ENCODE results near the gene PPP2R5C.

PPP2R5C gene

GRCh38 chr14:101877766-101878165 is 116.3 kb downstream of the PPP2R5C start:
- Histone ChIP-seq H3K27ac (no peak overlapping the region), H3K9me3 (ENCODE audit: severe bottlenecking) (no peaks in the 10 kb centered on the region), H3K36me3 (peaks cover 18% of the 10 kb centered on the region), H3K4me3 (ENCODE audit: low read depth, low read length) (no peak overlapping the region), H3K27me3 (ENCODE audit: insufficient read depth, low read depth, severe bottlenecking) (no peaks in the 10 kb centered on the region)
- TF ChIP-seq, protein P1, sequence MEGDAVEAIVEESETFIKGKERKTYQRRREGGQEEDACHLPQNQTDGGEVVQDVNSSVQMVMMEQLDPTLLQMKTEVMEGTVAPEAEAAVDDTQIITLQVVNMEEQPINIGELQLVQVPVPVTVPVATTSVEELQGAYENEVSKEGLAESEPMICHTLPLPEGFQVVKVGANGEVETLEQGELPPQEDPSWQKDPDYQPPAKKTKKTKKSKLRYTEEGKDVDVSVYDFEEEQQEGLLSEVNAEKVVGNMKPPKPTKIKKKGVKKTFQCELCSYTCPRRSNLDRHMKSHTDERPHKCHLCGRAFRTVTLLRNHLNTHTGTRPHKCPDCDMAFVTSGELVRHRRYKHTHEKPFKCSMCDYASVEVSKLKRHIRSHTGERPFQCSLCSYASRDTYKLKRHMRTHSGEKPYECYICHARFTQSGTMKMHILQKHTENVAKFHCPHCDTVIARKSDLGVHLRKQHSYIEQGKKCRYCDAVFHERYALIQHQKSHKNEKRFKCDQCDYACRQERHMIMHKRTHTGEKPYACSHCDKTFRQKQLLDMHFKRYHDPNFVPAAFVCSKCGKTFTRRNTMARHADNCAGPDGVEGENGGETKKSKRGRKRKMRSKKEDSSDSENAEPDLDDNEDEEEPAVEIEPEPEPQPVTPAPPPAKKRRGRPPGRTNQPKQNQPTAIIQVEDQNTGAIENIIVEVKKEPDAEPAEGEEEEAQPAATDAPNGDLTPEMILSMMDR (IDR thresholded peaks at IDR 0.05; ENCODE audit: low read depth, low read length) = no peak
- no peak for DNase-seq

DNA sequence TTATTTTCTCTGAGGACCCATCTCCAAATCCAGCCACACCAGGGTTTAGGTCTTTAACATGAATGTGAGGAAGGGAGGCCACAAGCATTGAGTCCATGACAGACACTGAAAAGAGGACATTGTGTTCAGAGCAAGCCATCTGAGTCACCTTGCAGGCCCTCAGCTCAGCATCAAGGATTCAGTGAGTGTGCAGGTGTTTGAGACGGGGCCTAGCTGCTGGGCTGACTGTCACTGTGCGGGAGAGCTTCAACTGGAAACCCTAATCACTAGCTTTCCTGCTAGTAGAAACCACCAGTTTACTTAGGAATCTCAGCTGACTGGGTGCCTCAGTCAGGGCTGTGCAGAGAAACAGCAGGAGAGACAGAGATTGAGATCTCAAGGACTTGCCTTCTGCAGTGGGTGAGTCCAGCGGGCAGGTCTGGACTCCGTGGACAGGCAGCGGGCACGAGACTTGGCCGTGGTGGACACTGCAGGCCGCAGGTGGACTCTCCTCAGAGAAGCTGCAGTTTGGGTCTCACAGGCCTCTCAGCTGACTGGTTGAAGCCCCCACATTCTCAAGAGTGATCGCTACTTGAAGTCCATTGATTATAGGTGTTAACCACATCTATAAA is 116.8 kb downstream of the PPP2R5C start:
- Histone ChIP-seq H3K36me3 (peaks cover 23% of the 10 kb centered on the region), H3K4me3 (ENCODE audit: low read depth, low read length) (no peak overlapping the region), H3K27ac (no peak overlapping the region), H3K9me3 (ENCODE audit: severe bottlenecking) (no peaks in the 10 kb centered on the region), H3K27me3 (ENCODE audit: insufficient read depth, low read depth, severe bottlenecking) (no peaks in the 10 kb centered on the region)
- no peak for DNase-seq
- TF ChIP-seq, protein P1 (IDR thresholded peaks at IDR 0.05; ENCODE audit: low read depth, low read length) = no peak

GRCh38 chr14:101878822-101879528 is 117.5 kb downstream of the PPP2R5C start:
- Histone ChIP-seq H3K27ac (no peak overlapping the region), H3K4me3 (ENCODE audit: low read depth, low read length) (no peak overlapping the region), H3K36me3 (peaks cover 30% of the 10 kb centered on the region), H3K9me3 (ENCODE audit: severe bottlenecking) (no peaks in the 10 kb centered on the region), H3K27me3 (ENCODE audit: insufficient read depth, low read depth, severe bottlenecking) (no peaks in the 10 kb centered on the region)
- TF ChIP-seq, protein P1 (IDR thresholded peaks at IDR 0.05; ENCODE audit: low read depth, low read length) = no peak
- no peak for DNase-seq

GRCh38 chr14:101879529-101880336 is 118.2 kb downstream of the PPP2R5C start:
- Histone ChIP-seq H3K27me3 (ENCODE audit: insufficient read depth, low read depth, severe bottlenecking) (no peaks in the 10 kb centered on the region), H3K36me3 (peaks cover 38% of the 10 kb centered on the region), H3K27ac (no peak overlapping the region), H3K9me3 (ENCODE audit: severe bottlenecking) (no peaks in the 10 kb centered on the region), H3K4me3 (ENCODE audit: low read depth, low read length) (no peak overlapping the region)
- DNase-seq = no peak
- TF ChIP-seq, protein P1 (IDR thresholded peaks at IDR 0.05; ENCODE audit: low read depth, low read length) = no peak

GRCh38 chr14:101881426-101881825 is 119.9 kb downstream of the PPP2R5C start:
- no peak overlapping the region for H3K4me3 ChIP-seq (ENCODE audit: low read depth, low read length)
- TF ChIP-seq, protein P1 (IDR thresholded peaks at IDR 0.05; ENCODE audit: low read depth, low read length) = no peak
- peaks cover 41% of the 10 kb centered on the region for H3K36me3 ChIP-seq
- H3K9me3 ChIP-seq (ENCODE audit: severe bottlenecking) = no peaks in the 10 kb centered on the region
- H3K27me3 ChIP-seq (ENCODE audit: insufficient read depth, low read depth, severe bottlenecking) = no peaks in the 10 kb centered on the region
- H3K27ac ChIP-seq = no peak overlapping the region
- no peak for DNase-seq
